ENCODE data around the gene PHC2.
A peak's percentile ranks its signal among the peaks of the same experiment; 100 is the strongest.

The PHC2 gene

GRCh38 chr1:33336580-33336979 is 94.3 kb downstream of the PHC2 start:
- no peak for DNase-seq

GRCh38 chr1:33335020-33335419 is 95.9 kb downstream of the PHC2 start:
- peak in 1 of 58 donors; percentile 24 for DNase-seq

DNA sequence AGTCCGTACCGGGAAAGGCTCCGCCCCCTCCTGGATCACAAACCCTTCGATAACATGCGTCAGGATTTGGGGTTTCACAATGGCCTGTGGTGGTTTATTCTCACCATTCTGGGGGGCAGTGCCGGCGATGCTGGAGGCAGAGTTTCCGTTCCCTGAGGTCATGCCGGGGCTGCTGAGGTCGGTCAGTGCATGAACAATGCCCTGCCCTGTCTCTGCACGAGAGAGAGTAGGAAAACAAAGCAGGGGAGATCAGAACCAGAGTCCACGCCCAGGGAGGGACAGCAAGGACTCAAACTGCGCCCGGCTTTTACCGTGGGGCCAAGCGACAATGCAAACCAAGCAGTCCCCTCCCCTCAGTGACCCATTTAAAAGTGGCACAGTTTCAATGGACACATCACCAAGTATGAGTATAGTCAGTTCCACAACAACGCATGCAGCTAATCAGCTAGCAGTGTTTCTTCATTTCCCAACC is 96.8 kb downstream of the PHC2 start:
- DNase-seq, result peak in 1 of 58 donors; percentile 23

DNA sequence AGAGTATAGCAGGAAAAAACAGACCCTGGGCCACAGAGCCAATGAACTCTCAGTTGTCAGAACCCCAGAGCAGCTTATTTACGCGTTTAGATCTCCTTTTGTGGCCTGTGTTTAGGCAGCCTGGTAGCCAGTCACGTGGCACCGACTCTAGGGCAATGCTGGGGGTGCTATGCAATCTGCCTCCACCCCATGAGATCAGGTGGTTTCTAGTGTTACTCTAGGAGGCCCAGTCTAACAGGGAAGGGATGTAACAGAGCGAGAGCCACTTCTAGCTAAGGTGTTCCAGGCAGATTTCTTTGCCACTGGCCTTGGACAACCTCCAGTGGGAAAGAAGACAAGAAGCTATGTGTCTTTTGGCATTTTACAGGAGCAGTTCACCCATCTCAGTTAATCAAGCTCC is 98.0 kb downstream of the PHC2 start:
- peak in 7 of 58 donors; percentile 16 to 46 (median 23) for DNase-seq

DNA sequence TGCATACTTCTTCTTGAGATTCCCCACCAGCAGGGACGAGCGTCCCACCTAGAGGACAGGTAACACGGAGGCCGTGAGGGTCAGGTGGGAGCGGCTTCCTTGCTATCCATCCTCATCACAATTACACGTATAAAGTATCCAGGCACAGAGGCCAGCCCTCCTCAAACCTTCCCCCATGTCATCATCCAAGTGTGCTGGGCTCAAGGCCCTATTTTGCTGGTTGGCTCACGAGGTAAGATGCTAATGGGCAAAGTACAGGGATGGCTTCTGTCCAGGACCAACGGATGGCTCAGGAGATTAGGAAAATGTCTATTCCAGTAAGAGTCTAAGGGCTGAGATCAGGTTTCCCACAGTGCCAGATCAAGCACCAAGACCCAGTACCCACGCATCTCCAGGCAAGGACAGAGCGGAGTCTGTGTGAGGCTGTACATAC is 98.5 kb downstream of the PHC2 start:
- DNase-seq, result no peak

- DNase-seq, result no peak
Observed at GRCh38 chr1:33331444-33332356, 99.2 kb downstream of the PHC2 start.

DNA sequence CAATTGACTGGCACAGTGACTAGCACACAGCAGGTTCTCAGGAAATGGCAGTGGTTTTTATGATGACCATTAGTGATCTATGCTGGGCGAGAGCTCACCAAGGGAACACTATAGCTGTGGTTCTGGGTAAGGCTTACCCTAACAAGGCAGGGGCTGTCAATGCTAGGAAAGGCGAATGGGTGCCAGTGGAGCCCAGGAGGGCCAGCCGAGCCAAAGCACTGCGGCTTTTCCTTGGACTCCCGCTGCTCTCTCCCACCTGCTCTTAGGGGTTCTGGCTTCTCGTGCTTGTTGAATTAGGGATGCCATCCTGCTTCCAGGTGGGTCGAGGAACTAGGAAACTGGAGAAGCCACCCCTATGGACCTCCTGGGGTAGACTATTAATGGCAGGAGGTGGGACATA is 100.0 kb downstream of the PHC2 start:
- DNase-seq, result no peak

DNA sequence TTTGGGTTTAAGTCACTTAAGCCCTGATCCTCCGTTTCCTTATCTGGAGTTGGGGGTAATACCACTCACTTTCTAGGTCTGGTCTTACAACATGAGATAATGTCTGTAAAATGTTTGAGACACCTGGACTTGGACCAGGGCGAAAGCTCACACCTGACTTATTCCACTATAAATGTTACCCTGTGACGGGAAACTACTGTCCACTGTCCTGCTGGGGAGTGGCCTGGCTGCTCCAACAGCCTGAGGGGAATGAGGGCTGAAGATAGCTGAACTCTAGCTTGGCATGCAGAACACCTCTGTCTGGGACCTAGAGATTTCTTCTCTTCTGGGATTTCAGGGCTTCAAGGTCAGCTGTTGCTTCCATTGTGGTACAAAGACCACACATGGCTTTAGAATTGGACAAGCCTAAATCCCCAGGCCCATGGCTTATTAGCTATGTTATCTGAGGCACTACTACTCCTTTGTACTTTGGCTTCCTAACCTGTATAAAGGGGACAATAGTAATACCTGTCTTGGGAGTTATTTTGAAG is 100.5 kb downstream of the PHC2 start:
- DNase-seq, result no peak

GRCh38 chr1:33329600-33330305 is 101.1 kb downstream of the PHC2 start:
- no peak for DNase-seq

DNA sequence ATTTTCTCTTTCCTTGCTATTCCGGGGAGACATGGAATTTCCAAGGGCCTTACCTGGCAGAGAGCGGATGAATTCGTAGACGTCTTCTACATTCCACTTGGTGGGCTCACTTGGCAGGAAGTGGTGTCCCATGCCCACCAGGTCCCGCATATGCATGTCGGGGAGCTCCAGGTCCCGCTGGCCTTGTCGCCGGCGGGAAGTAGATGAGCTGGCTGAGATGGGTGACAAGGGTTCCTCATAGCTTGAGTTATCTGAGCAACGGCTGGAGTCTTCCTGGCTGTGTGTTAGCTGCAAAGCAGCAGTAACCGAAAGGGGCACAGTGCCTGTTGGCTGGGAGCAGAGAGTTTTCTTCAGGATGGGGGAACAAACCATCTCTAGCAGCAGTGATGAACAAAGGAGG is 102.1 kb downstream of the PHC2 start:
- DNase-seq, result no peak

GRCh38 chr1:33327587-33328325 is 103.1 kb downstream of the PHC2 start:
- DNase-seq, result peak in 16 of 58 donors; percentile 9 to 53 (median 22)

DNA sequence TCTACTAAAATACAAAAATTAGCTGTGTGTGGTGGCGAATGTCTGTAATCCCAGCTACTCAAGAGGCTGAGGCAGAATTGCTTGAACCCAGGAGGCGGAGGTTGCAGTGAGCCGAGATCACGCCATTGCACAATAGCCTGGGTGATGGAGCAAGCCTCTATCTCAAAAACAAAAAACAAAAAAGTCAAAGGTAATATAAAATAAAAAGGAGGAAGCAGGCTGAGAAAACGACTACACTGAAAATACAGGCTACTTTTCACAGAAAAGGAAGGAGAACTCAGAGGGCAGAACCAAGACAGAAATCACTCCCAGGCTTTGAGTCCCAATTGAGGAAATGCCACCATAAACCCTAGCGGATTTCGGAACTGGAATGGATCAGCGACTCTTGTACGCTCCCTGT is 104.1 kb downstream of the PHC2 start:
- DNase-seq, result no peak

- DNase-seq, result no peak
Observed at GRCh38 chr1:33324677-33325575, 106.0 kb downstream of the PHC2 start.

GRCh38 chr1:33323663-33324477 is 107.0 kb downstream of the PHC2 start:
- no peak for DNase-seq

DNA sequence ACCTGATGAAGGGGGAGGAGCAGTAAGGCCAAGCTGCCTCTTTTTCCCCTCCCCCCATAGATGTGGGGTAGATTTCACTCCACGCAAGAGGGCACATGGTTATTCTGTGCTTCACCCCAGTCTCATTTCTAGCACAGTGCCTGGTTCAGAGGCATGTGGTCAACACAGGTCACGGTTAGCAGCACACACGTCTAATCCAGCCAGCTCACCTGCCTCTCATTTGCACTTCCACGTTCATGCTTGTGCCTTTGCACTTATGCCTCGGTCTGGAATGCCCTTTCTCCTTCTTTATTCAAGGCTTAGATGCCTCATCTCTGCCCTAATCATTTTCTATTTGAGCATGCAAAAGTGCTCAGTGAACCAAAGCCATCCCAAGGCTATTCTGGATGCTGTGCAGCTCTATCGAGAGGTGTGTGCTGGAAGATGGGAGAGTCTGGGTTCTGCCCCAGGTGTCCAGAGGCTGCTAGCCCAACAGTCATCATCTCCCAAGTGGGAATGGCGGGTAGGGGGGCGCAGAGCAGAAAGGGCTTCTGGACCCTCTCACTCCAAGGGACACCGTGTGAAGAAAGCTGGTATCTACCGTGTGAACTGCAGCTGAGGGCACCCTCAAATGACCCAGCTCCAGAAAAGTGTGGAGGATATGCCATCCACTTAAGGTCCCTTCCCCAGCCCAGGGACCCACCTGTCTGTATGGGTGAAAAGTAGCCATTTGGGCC is 107.9 kb downstream of the PHC2 start:
- DNase-seq, result no peak

- no peak for DNase-seq
Observed at GRCh38 chr1:33322109-33322508, 108.8 kb downstream of the PHC2 start.

GRCh38 chr1:33321178-33321577 is 109.7 kb downstream of the PHC2 start:
- DNase-seq, result no peak

- DNase-seq, result no peak
Observed at GRCh38 chr1:33320619-33321165, 110.2 kb downstream of the PHC2 start, which contains the start of gene A3GALT2. A3GALT2 (minus strand) TSS chr1:33321098; CDS start chr1:33321098, 0 bp downstream.
